C4-2B (cell line): ENCODE results near the gene ALDH1L1.

Experiments
- ZFX ChIP-seq: fragments of 450-650 bp; IDR thresholded peaks from 2 replicates; pipeline ENCODE4 v1.6.1; 2017
- TF ChIP-seq, protein P1 (sequence below): fragments of 450-650 bp; conservative IDR thresholded peaks from 2 replicates; pipeline ENCODE4 v1.5.1; 2017; ENCODE audit warnings: mild to moderate bottlenecking

- TF ChIP-seq, protein P1, sequence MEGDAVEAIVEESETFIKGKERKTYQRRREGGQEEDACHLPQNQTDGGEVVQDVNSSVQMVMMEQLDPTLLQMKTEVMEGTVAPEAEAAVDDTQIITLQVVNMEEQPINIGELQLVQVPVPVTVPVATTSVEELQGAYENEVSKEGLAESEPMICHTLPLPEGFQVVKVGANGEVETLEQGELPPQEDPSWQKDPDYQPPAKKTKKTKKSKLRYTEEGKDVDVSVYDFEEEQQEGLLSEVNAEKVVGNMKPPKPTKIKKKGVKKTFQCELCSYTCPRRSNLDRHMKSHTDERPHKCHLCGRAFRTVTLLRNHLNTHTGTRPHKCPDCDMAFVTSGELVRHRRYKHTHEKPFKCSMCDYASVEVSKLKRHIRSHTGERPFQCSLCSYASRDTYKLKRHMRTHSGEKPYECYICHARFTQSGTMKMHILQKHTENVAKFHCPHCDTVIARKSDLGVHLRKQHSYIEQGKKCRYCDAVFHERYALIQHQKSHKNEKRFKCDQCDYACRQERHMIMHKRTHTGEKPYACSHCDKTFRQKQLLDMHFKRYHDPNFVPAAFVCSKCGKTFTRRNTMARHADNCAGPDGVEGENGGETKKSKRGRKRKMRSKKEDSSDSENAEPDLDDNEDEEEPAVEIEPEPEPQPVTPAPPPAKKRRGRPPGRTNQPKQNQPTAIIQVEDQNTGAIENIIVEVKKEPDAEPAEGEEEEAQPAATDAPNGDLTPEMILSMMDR = no peak
- no peak for TF ChIP-seq ZFX
Measured at GRCh38 chr3:126137490-126138130, 42.8 kb downstream of the ALDH1L1 start.
